Central memory CD4-positive, alpha-beta T cell (primary cell): Measurements from ENCODE around the gene NXT1.

Experiments used
- DNase-seq: peaks from one replicate; pipeline ENCODE4 v3.0.0; 2022

Gene NXT1

DNA sequence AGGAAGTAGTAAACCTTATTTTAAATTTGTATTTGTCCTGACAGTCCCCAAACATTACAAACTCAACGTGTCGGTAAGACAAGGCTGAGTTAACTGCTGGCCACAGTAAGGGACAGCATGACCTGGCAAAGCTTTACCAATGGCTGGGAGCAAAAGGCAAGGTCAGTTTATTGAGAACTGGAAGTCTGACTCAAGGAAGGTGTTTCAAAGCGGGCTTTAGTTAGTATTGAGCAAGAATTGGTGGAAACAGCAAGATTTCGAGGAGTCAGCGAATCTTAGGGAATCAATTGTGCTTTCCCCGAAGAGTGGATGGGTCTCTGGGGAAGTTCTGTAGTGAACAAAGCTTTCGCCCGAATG is 10.5 kb downstream of the NXT1 start:
- no peak for DNase-seq

GRCh38 chr20:23361476-23362391 is 11.1 kb downstream of the NXT1 start, which contains the start of gene GZF1:
GZF1 (plus strand) TSS chr20:23362182; CDS start chr20:23364384, 2,202 bp downstream.
- DNase-seq, result peak; percentile 98

GRCh38 chr20:23362392-23363256 is 12.0 kb downstream of the NXT1 start:
- peak; percentile 17 for DNase-seq

GRCh38 chr20:23363257-23363649 is 12.7 kb downstream of the NXT1 start:
- DNase-seq, result no peak

DNA sequence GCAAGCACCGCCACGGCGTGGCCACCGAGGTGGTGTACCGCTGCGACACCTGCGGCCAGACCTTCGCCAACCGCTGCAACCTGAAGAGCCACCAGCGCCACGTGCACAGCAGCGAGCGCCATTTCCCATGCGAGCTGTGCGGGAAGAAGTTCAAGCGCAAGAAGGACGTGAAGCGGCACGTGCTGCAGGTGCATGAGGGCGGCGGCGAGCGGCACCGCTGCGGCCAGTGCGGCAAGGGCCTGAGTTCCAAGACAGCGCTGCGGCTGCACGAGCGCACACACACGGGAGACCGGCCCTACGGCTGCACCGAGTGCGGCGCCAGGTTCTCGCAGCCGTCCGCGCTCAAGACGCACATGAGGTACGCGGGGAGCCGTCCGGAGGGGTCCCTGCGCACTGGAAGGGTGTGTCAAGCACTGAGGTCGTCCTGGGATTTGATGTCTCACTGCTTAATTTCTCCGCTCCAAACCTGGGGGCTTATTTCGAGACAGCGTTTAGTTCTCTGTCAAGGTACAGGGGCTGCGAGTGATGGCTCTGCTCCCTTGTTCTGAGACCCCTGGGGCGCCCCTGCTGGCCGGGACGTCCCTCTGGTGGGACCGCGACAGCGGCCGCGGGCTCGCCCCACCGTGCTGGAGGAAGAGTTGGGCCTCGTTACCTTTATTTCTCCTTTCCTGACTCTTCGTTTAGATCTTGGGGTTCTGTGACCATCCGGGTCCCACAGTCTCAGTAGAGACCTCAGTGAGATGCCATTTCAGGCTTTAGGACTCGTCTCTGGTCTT is 15.0 kb downstream of the NXT1 start:
- no peak for DNase-seq

GRCh38 chr20:23366384-23366783 is 15.8 kb downstream of the NXT1 start:
- peak; percentile 20 for DNase-seq

- no peak for DNase-seq
Observed at GRCh38 chr20:23367770-23368169, 17.2 kb downstream of the NXT1 start.

DNA sequence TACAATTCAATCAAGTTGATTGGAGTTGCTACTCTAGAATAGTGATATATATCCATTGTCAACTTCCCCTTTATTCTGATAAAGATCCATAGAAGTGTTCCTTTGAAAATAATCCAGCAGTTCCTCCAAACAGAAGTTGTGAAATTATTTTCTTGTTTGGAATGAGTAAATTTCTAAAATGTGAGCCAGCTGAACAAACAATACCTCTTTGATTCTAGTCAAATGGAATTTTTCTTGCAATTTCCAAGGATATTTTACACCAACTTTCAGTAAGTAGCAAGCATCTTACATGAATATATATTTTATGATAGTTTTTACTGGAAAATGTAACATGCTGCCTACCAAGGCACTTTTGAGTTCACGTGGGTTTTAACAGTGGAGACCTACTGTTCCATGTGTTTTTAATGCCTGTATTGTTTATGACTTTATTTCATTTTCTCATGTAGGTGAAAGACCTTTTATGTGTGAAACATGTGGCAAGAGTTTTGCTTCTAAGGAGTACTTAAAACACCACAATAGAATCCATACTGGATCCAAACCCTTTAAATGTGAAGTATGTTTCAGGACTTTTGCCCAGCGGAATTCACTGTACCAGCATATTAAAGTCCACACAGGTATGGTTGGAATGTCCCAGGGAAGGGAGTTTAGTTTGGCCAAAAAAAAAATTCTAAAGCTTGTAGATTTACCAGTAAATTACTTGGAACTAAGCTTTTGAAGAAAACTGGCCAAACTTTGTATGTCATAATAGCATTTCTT is 17.9 kb downstream of the NXT1 start:
- no peak for DNase-seq

DNA sequence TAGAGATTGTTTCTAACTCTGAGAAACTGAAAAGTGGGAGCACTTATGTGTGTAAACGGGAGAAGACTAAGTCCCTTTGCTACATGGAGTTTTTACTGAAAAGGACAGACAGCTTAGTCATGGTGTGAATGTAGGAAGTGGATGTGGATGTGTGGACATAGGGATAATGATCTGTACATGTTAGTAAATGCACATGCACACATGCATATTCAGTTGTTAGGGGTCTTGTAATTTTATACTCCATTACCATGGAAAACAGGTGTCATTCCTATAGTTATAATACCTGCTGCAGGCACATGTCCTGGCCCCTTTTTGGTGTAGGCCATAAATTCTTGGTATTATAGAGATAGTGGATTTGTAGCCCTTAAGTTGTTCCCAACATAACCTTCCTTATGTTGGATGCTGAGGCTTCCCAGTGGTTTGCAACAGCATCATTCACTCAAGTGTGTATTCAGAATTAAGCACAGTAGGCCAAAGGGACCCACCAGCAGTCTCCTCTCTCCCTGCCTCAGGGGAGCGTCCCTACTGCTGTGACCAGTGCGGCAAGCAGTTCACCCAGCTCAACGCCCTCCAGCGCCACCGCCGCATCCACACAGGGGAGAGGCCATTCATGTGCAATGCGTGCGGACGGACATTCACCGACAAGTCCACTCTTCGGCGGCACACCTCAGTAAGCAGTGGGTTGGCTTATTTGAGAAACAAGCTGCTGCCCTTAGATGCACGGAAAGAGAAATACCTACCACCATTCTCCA is 18.7 kb downstream of the NXT1 start:
- DNase-seq, result no peak

DNA sequence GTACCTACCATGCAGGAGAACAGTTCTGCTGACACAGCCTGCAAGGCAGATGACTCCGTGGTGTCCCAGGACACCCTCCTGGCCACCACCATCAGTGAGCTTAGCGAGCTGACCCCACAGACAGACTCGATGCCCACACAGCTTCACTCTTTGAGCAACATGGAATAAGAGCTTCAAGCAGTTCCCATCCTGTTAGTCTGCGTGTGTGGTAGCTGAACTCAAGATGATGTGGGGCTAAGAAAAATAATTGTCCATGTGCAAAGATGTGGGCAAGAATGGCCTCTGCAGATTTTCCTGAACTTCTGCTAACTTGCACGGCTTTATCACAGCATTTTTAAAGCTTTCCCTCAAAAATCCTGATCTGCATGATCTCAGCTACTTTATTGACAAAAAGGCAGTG is 19.7 kb downstream of the NXT1 start:
- no peak for DNase-seq

DNA sequence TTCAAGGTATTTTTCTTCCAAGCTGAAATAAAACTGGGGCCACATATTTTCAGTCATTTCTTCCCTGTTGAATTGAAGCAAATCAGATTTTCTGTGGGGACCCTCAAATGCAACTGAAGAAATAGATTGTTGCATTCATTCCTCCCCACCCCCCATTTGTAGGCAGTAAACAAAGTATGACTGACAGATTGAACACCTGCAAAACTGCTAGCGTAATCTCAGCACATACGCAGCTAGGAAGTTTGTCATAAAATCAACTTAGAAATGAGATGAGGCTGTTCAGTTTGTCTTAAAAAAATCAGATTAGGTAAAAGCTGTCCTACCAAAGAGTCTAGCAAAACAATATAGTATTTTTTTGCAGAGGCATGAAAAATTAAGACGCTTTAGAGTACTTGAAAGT is 20.3 kb downstream of the NXT1 start:
- no peak for DNase-seq

DNA sequence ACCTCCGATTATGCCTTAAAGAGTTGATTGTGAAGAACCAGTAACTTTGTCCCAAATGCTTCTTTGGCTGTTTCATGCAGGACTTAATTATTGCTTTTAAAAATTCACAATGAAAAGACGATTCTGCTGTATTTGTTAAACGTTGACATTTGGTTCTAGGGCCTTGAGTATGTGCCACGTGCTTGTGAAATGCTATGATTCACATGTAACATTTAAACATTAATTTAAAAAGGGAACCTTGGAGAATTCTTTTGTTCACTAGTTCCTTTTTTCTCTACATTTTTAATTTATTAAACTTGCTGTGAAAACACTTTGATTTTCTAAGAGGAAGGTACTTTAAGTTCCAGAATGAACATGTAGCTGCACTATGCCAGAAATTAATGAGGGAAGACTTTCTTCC is 20.9 kb downstream of the NXT1 start:
- no peak for DNase-seq

DNA sequence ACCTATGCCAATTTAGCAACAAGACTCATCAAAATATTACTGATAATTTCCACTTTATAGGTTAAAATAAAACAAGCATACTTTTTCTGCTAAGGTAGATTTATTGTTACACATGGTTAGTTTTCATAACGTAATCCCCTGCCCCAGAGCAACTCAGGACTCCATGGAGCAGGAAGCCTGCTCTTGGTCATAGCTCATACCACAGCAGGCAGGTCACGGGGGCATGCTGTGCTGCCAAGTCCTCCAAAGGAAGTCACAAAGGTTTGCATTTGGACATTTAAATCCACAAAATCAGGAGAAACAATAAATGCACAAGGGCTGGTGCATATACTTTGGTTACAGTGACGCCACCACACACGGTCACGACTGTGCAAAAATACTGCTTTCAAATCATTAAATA is 23.9 kb downstream of the NXT1 start:
- no peak for DNase-seq

GRCh38 chr20:23375827-23376226 is 25.2 kb downstream of the NXT1 start:
- no peak for DNase-seq

DNA sequence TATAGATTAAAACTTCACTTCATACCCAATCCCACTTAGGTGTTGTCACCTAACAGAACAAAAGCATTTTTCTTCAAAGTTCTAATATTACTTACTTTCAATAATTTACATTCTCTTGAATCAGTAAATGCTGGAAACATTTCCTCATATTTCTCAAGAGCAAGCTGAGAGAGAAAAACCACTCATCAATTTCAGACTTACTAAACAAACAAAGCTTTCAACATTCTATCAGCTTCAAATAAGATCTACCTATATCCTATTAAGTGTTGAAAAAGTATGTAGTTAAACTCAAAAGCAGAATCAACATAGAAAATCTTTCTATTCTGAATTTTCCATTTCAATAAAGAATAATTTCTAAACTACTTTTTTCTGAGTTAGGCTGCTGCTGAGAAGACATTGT is 29.2 kb downstream of the NXT1 start:
- DNase-seq, result no peak

GRCh38 chr20:23381876-23382275 is 31.3 kb downstream of the NXT1 start:
- DNase-seq, result no peak

GRCh38 chr20:23386304-23387117 is 35.9 kb downstream of the NXT1 start:
- DNase-seq, result no peak

GRCh38 chr20:23387118-23387443 is 36.5 kb downstream of the NXT1 start:
- DNase-seq, result no peak

GRCh38 chr20:23390091-23390774 is 39.6 kb downstream of the NXT1 start:
- no peak for DNase-seq

GRCh38 chr20:23391707-23392310 is 41.2 kb downstream of the NXT1 start:
- DNase-seq, result no peak
